RWPE2 (cell line): ENCODE results near the gene TOR4A.
A peak's percentile ranks its signal among the peaks of the same experiment; 100 is the strongest.
"Not testable (repeated sequence)": the region's sequence is repeated elsewhere in the genome, so short reads cannot be mapped to it uniquely, and the experiment has no call there.

Source experiments
- ATAC-seq: fragments of 200-7000 bp; cut with Tn5 transposase; 3 replicates; pipeline ENCODE4 v1.9.1; 2021; ENCODE audit warnings: low read depth
- DNase-seq: peaks from one replicate; pipeline ENCODE4 v3.0.0-alpha.2; 2020; ENCODE audit warnings: low spot score
- H3K27ac ChIP-seq: fragments of 450-650 bp; 2 replicates; pipeline ENCODE4 v1.5.1; 2017; ENCODE audit warnings: mild to moderate bottlenecking; ENCODE audit not compliant: poor library complexity, severe bottlenecking
- H3K27me3 ChIP-seq: fragments of 250-450 bp; sonication (Bioruptor Pico); 2 replicates; pipeline ENCODE4 v1.5.1; 2021; ENCODE audit warnings: mild to moderate bottlenecking, moderate library complexity; ENCODE audit not compliant: insufficient read depth, poor library complexity, severe bottlenecking
- H3K36me3 ChIP-seq: fragments of 250-450 bp; sonication (Bioruptor Pico); 2 replicates; pipeline ENCODE4 v1.5.1; 2020; ENCODE audit warnings: low read depth, mild to moderate bottlenecking, moderate library complexity
- H3K4me1 ChIP-seq: fragments of 250-450 bp; sonication (Bioruptor Pico); 2 replicates; pipeline ENCODE4 v1.5.1; 2021; ENCODE audit warnings: mild to moderate bottlenecking, moderate library complexity; ENCODE audit not compliant: insufficient read depth, poor library complexity, severe bottlenecking
- H3K4me3 ChIP-seq: fragments of 250-450 bp; sonication (Bioruptor Pico); 2 replicates; pipeline ENCODE4 v1.5.1; 2021; ENCODE audit warnings: mild to moderate bottlenecking, moderate library complexity; ENCODE audit not compliant: severe bottlenecking
- H3K9me3 ChIP-seq: fragments of 250-450 bp; sonication (Bioruptor Pico); 2 replicates; pipeline ENCODE4 v1.5.1; 2021; ENCODE audit warnings: mild to moderate bottlenecking, moderate library complexity; ENCODE audit not compliant: severe bottlenecking
- TF ChIP-seq, protein P1 (sequence below): fragments of 450-650 bp; IDR thresholded peaks from one replicate; pipeline ENCODE4 v1.5.1; 2017; ENCODE audit warnings: mild to moderate bottlenecking, moderate library complexity; ENCODE audit not compliant: poor library complexity, severe bottlenecking

The TOR4A gene

DNA sequence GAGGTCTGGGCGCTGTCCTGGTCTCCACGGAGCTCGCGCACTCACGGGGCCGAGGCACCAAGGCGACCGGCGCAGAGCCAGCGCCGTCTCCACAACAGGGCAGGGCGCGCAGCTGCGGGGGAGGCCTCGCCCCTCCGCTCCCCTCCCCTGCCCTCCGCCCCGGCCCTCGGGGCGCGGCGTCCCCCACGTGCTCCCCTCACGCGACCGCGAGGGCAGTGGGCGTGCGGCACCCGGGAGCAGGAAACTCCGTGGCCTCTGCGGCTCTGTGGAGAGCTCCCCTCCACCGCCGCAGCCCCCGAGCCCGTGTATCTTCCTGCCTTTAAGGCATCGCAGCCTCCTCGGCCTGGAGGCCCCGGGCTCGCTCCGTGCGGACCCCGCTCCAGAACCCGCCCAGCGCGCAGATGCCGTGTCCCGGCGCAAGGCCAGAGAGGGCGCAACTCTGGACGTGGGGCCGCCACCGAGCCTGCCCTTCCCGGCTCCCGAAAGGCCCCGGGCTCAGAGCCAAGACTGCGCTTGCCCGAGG lies 37.1 kb upstream of the TOR4A start:
- Histone ChIP-seq H3K27me3 (no peaks in the 10 kb centered on the region), H3K36me3 (peaks cover 25% of the 10 kb centered on the region), H3K9me3 (no peaks in the 10 kb centered on the region), H3K27ac (peak overlapping the region; percentile 91), H3K4me3 (peak overlapping the region; percentile 48), H3K4me1 (peaks cover 6% of the 10 kb centered on the region)
- TF ChIP-seq, protein P1, sequence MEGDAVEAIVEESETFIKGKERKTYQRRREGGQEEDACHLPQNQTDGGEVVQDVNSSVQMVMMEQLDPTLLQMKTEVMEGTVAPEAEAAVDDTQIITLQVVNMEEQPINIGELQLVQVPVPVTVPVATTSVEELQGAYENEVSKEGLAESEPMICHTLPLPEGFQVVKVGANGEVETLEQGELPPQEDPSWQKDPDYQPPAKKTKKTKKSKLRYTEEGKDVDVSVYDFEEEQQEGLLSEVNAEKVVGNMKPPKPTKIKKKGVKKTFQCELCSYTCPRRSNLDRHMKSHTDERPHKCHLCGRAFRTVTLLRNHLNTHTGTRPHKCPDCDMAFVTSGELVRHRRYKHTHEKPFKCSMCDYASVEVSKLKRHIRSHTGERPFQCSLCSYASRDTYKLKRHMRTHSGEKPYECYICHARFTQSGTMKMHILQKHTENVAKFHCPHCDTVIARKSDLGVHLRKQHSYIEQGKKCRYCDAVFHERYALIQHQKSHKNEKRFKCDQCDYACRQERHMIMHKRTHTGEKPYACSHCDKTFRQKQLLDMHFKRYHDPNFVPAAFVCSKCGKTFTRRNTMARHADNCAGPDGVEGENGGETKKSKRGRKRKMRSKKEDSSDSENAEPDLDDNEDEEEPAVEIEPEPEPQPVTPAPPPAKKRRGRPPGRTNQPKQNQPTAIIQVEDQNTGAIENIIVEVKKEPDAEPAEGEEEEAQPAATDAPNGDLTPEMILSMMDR, result peak; percentile 27
- ATAC-seq, result peak; percentile 13
- no peak for DNase-seq

DNA sequence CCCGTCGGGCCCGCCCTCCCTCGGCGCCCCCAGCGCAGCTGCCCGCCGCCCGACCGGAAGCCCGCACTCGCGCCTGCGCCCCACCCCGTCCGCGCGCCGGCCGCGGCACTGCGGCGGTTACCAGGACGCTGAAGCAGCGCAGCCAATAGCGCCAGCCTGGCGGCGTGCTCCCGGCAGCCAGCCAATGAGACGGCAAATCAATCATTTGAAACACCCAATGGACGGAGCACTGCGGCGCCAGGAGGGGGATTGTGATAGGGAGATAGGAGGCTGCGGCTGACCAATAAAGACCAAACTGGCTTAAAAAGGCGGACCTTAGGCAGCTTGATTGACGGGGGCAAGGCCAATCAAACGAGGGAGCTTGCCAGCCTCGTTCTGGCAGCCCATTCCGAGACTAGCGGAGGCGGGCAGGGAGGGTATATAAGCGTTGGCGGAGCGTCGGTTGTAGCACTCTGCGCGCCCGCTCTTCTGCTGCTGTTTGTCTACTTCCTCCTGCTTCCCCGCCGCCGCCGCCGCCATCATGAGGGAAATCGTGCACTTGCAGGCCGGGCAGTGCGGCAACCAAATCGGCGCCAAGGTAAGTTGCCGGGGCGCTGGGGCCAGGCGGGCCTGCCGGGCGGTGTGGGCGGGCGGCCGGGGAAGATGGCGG lies 36.6 kb upstream of the TOR4A start, which contains the start of gene TUBB4B:
TSS of gene TUBB4B (plus strand) at position 447 of the 649 bp plus-strand sequence. CDS start at position 521, 74 bp downstream.
- peak within 1 kb of the TSS; percentile 91 for H3K27ac ChIP-seq
- peak within 1 kb of the TSS; percentile 99 for H3K4me3 ChIP-seq
- H3K9me3 ChIP-seq, result no peaks in the 10 kb centered on the region
- H3K36me3 ChIP-seq, result peaks cover 25% of the 10 kb centered on the region
- TF ChIP-seq, protein P1, result no peak
- peaks cover 6% of the 10 kb centered on the region for H3K4me1 ChIP-seq
- H3K27me3 ChIP-seq, result no peaks in the 10 kb centered on the region
- ATAC-seq (peak; percentile 72), DNase-seq (peak; percentile 99)

DNA sequence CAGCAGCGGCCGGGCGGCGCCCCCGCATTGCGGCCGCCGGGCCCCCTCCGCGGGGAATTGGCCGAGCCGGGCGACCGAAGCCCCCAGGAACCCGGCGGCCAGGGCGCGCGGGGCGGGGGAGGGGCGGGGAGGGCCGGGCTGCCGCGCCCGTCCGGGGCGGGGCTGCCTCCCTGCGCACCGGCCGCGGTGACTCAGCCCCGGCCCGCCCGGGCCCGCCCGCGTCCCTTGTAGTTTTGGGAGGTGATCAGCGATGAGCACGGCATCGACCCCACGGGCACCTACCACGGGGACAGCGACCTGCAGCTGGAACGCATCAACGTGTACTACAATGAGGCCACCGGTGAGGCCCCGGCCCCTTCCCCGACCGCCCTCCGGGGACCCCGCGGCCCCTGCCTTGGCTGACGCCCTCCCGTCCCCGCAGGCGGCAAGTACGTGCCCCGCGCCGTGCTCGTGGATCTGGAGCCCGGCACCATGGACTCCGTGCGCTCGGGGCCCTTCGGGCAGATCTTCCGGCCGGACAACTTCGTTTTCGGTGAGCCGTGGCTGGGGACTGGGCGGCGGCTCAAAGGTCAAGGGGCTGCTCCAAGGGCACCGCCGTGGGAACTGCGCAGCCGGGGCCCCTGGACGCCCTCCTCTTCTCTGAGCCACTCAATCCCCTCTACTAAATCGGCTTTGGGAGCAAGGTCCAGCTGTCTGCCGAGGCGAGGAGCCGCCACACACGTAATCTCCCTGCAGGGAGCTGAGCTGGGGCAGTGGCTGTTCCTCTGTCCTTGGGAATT lies 35.8 kb upstream of the TOR4A start:
- DNase-seq, result no peak
- TF ChIP-seq, protein P1, result no peak
- H3K4me1 ChIP-seq, result peaks cover 6% of the 10 kb centered on the region
- no peaks in the 10 kb centered on the region for H3K9me3 ChIP-seq
- ATAC-seq, result no peak
- H3K27me3 ChIP-seq, result no peaks in the 10 kb centered on the region
- peaks cover 25% of the 10 kb centered on the region for H3K36me3 ChIP-seq
- H3K4me3 ChIP-seq, result peak overlapping the region; percentile 99
- peak overlapping the region; percentile 91 for H3K27ac ChIP-seq

DNA sequence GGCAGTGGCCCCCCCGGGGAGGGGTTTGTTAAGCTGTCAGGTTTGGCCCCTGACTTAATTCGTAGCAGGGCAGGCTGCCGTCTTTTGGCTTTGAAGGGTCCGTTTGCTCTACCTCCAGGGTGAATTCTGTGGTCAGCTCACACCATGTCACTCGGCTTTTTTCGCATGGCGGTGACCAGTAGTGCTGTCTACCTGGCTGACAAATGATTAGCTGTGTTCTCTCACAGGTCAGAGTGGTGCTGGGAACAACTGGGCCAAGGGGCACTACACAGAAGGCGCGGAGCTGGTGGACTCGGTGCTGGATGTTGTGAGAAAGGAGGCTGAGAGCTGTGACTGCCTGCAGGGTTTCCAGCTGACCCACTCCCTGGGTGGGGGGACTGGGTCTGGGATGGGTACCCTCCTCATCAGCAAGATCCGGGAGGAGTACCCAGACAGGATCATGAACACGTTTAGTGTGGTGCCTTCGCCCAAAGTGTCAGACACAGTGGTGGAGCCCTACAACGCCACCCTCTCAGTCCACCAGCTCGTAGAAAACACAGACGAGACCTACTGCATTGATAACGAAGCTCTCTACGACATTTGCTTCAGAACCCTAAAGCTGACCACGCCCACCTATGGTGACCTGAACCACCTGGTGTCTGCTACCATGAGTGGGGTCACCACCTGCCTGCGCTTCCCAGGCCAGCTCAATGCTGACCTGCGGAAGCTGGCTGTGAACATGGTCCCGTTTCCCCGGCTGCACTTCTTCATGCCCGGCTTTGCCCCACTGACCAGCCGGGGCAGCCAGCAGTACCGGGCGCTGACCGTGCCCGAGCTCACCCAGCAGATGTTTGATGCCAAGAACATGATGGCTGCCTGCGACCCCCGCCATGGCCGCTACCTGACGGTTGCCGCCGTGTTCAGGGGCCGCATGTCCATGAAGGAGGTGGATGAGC lies 35.0 kb upstream of the TOR4A start:
- no peak for DNase-seq
- Histone ChIP-seq H3K27ac (peak overlapping the region; percentile 91), H3K4me3 (peak overlapping the region; percentile 99), H3K9me3 (no peaks in the 10 kb centered on the region), H3K27me3 (no peaks in the 10 kb centered on the region), H3K4me1 (peaks cover 6% of the 10 kb centered on the region), H3K36me3 (peaks cover 25% of the 10 kb centered on the region)
- ATAC-seq, result no peak
- TF ChIP-seq, protein P1, result no peak

DNA sequence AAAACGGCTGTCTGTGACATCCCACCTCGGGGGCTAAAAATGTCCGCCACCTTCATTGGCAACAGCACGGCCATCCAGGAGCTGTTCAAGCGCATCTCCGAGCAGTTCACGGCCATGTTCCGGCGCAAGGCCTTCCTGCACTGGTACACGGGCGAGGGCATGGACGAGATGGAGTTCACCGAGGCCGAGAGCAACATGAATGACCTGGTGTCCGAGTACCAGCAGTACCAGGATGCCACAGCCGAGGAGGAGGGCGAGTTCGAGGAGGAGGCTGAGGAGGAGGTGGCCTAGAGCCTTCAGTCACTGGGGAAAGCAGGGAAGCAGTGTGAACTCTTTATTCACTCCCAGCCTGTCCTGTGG lies 34.3 kb upstream of the TOR4A start:
- H3K27ac ChIP-seq, result peak overlapping the region; percentile 91
- not testable (repeated sequence) for H3K4me1 ChIP-seq, H3K27me3 ChIP-seq, ATAC-seq, H3K4me3 ChIP-seq, DNase-seq, H3K9me3 ChIP-seq
- H3K36me3 ChIP-seq, result peaks cover 25% of the 10 kb centered on the region
